Peyer's patch (tissue), 4 donors: ENCODE results near the gene ZNF8.

ENCODE experiments used
- POLR2A ChIP-seq, 2 donors: fragments of 450-650 bp; IDR thresholded peaks; one replicate each; pipeline ENCODE4 v1.5.1; 2017; ENCODE audit warnings: antibody characterized with exemption in 2 of 2, mild to moderate bottlenecking in 2 of 2, moderate library complexity in 2 of 2
- TF ChIP-seq, protein P1 (sequence below), 6 experiments: fragments of 450-650 bp in 4 of 6; fragments of 200-600 bp in 2 of 6; sonication (generic) in 1 of 6; IDR thresholded peaks; one replicate each; pipeline ENCODE4 v1.5.1; 2017 to 2019; ENCODE audit warnings: antibody characterized with exemption in 6 of 6, mild to moderate bottlenecking in 3 of 6, moderate library complexity in 1 of 6

DNA sequence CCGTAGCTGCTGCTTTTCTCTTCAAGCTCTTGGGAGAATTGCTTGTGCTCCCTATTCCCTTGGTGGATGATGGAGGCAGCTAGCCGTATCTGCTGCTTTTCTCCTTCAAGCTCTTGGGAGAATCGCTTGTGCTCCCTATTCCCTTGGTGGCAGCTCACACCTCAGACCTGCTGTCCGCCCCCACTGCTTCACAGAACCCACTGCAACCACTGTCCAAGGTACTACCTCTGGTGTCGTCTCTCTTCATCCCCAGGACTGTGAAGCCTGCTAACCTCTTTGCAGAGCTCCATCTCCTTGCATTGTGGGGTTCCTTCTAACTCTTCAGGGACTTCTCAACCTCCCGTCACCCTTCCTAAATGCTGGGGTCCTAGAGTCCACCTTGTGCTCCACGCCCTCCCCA is 21.9 kb downstream of the ZNF8 start:
- TF ChIP-seq, protein P1, sequence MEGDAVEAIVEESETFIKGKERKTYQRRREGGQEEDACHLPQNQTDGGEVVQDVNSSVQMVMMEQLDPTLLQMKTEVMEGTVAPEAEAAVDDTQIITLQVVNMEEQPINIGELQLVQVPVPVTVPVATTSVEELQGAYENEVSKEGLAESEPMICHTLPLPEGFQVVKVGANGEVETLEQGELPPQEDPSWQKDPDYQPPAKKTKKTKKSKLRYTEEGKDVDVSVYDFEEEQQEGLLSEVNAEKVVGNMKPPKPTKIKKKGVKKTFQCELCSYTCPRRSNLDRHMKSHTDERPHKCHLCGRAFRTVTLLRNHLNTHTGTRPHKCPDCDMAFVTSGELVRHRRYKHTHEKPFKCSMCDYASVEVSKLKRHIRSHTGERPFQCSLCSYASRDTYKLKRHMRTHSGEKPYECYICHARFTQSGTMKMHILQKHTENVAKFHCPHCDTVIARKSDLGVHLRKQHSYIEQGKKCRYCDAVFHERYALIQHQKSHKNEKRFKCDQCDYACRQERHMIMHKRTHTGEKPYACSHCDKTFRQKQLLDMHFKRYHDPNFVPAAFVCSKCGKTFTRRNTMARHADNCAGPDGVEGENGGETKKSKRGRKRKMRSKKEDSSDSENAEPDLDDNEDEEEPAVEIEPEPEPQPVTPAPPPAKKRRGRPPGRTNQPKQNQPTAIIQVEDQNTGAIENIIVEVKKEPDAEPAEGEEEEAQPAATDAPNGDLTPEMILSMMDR (IDR thresholded peaks at IDR 0.05): no peak
- TF ChIP-seq POLR2A (IDR thresholded peaks at IDR 0.05): no peak
